CD14-positive monocyte (primary cell): ENCODE measurements around the gene CCDC66. TPM values are rescaled to one million over a fixed set of nuclear protein-coding genes. Genes with fewer than 3 reads are reported as not detected.

Experiments used
- DNase-seq, 3 donors: peaks; one replicate each; pipeline ENCODE4 v3.0.0-alpha.2; 2011 to 2022
- H2AFZ ChIP-seq: 2 replicates; pipeline ENCODE4 v1.6.0; 2012; ENCODE audit warnings: mild to moderate bottlenecking, low read depth, low read length, inconsistent platforms; ENCODE audit not compliant: insufficient read depth, poor library complexity, severe bottlenecking
- H3K27ac ChIP-seq, 2 donors: 1 replicate in 1 of 2; 2 replicates in 1 of 2; pipeline ENCODE4 v1.5.1; 2012 to 2013; ENCODE audit warnings: low read length in 2 of 2, control low read depth in 1 of 2, inconsistent platforms in 1 of 2, low read depth in 1 of 2, mild to moderate bottlenecking in 1 of 2
- H3K27me3 ChIP-seq, 2 donors: one replicate each; pipeline versions ENCODE4 v1.6.0 to v1.6.1; 2011 to 2013; ENCODE audit warnings: low read length in 2 of 2; ENCODE audit not compliant: control insufficient read depth in 2 of 2, insufficient read depth in 2 of 2
- H3K36me3 ChIP-seq, 2 donors: replicated peaks in 1 of 2; 1 replicate in 1 of 2; 2 replicates in 1 of 2; pipeline versions ENCODE4 v1.5.1 to v1.6.1; 2012 to 2013; ENCODE audit warnings: low read length in 2 of 2, control low read depth in 1 of 2, inconsistent platforms in 1 of 2, mild to moderate bottlenecking in 1 of 2; ENCODE audit not compliant: insufficient read depth in 2 of 2, control insufficient read depth in 1 of 2
- H3K4me1 ChIP-seq, 2 donors: 1 replicate in 1 of 2; 2 replicates in 1 of 2; pipeline versions ENCODE4 v1.5.1 to v1.6.1; 2012 to 2013; ENCODE audit warnings: low read length in 2 of 2, control low read depth in 1 of 2, inconsistent platforms in 1 of 2, mild to moderate bottlenecking in 1 of 2, moderate library complexity in 1 of 2; ENCODE audit not compliant: insufficient read depth in 2 of 2, control insufficient read depth in 1 of 2
- H3K4me2 ChIP-seq: replicated peaks from 2 replicates; pipeline ENCODE3; 2012; ENCODE audit warnings: low read length, moderate library complexity, mild to moderate bottlenecking; ENCODE audit not compliant: poor library complexity, severe bottlenecking; ENCODE audit errors: extremely low read depth
- H3K4me3 ChIP-seq, 3 experiments: fragments of 200-600 bp in 1 of 3; sonication (generic) in 1 of 3; replicated peaks in 1 of 3; 1 replicate in 2 of 3; 2 replicates in 1 of 3; pipeline ENCODE4 v1.5.1; 2011 to 2013; ENCODE audit warnings: low read length in 3 of 3, mild to moderate bottlenecking in 3 of 3, control low read depth in 2 of 3, low read depth in 2 of 3, inconsistent platforms in 1 of 3, moderate library complexity in 1 of 3
- H3K79me2 ChIP-seq: 2 replicates; pipeline ENCODE4 v1.6.0; 2012; ENCODE audit warnings: mild to moderate bottlenecking, control low read depth, inconsistent platforms, low read length, moderate library complexity; ENCODE audit not compliant: insufficient read depth
- H3K9ac ChIP-seq: 2 replicates; pipeline ENCODE4 v1.6.0; 2017; ENCODE audit warnings: low read length, mild to moderate bottlenecking; ENCODE audit not compliant: insufficient read depth, poor library complexity, severe bottlenecking
- H3K9me3 ChIP-seq, 2 donors: replicated peaks in 1 of 2; 1 replicate in 1 of 2; 2 replicates in 1 of 2; pipeline versions ENCODE4 v1.5.1 to v1.6.1; 2012 to 2013; ENCODE audit warnings: low read length in 2 of 2, control low read depth in 1 of 2; ENCODE audit not compliant: control insufficient read depth in 1 of 2, insufficient read depth in 1 of 2
- H4K20me1 ChIP-seq: 2 replicates; pipeline ENCODE4 v1.6.0; 2012; ENCODE audit warnings: mild to moderate bottlenecking, low read length, control low read depth, moderate library complexity; ENCODE audit not compliant: insufficient read depth
- H3K27ac Mint-ChIP-seq, 7 donors: one replicate each; pipeline ENCODE4 v1.8.0; 2020; ENCODE audit warnings: mild to moderate bottlenecking in 7 of 7, mixed read lengths in 7 of 7, moderate library complexity in 6 of 7, inconsistent platforms in 2 of 7
- H3K27me3 Mint-ChIP-seq, 3 donors: one replicate each; pipeline ENCODE4 v1.8.0; 2021 to 2022; ENCODE audit warnings: low read depth in 3 of 3, mild to moderate bottlenecking in 3 of 3, mixed read lengths in 3 of 3, moderate library complexity in 3 of 3, inconsistent platforms in 1 of 3
- H3K36me3 Mint-ChIP-seq, 2 donors: one replicate each; pipeline ENCODE4 v1.8.0; 2020; ENCODE audit warnings: mixed read lengths in 2 of 2, inconsistent platforms in 1 of 2, mild to moderate bottlenecking in 1 of 2
- H3K4me1 Mint-ChIP-seq: one replicate; pipeline ENCODE4 v1.8.0; 2020; ENCODE audit warnings: mild to moderate bottlenecking, mixed read lengths
- H3K4me3 Mint-ChIP-seq, 2 donors: one replicate each; pipeline ENCODE4 v1.8.0; 2020; ENCODE audit warnings: mild to moderate bottlenecking in 2 of 2, mixed read lengths in 2 of 2, moderate library complexity in 1 of 2
- H3K9me3 Mint-ChIP-seq, 7 donors: one replicate each; pipeline ENCODE4 v1.8.0; 2020 to 2022; ENCODE audit warnings: mixed read lengths in 7 of 7, mild to moderate bottlenecking in 6 of 7, moderate library complexity in 6 of 7, inconsistent platforms in 2 of 7
- CTCF ChIP-seq: fragments of 200-600 bp; IDR thresholded peaks from one replicate; pipeline ENCODE4 v1.8.0; 2022; ENCODE audit warnings: antibody characterized with exemption, mild to moderate bottlenecking
- WGBS: methylation state at CpG from one replicate; pipeline ENCODE4 v1.1.5; 2013; ENCODE audit warnings: missing lambda C conversion rate; ENCODE audit not compliant: insufficient coverage; 5-methylcytosine and 5-hydroxymethylcytosine counted together
- intact Hi-C, 2 donors: fragments of 100-400 bp; cut with micrococcal nuclease; formaldehyde crosslinking; loops; one replicate each; pipeline versions ENCODE4 v1.15.0 to v1.15.1; 2023
- polyA plus RNA-seq, 3 donors: library from polyadenylated mRNA; depleted of rRNA in 1 of 3; unstranded in 2 of 3; stranded (reverse) in 1 of 3; fragments of 300-500 nt in 2 of 3; fragments of >200 nt in 1 of 3; fragmentation: Illumina TruSeq in 2 of 3; gene quantifications; 1 replicate in 2 of 3; 2 replicates in 1 of 3; pipeline ENCODE4 v1.2.3, GENCODE V29; 2012 to 2021

The CCDC66 gene
- polyA plus RNA-seq, 3 donors: 4.4 to 6.8 (median 4.7) TPM

DNA sequence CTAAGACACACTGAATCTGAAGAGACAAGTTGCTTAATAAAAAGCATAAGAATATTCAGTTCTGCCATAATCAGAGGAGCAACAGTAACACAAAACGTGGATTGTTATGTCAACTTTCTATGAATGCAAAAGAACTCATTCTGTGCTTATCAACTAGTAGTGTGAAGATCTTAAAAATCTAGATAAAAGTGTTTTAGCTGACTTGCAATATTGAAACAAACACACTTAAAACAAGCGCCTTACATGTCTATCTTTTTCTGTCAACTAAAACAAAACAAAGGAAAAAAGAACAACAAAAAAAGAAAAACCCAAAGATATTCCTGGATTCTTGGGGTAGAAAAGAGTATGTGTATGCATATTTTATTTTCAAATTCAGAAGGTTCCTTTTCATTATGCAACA is 88.4 kb downstream of the CCDC66 start:
- no peak overlapping the region for H3K27ac Mint-ChIP-seq
- no peak for TF ChIP-seq CTCF
- DNase-seq: no peak
- H3K79me2 ChIP-seq: peaks cover 11% of the 10 kb centered on the region
- no CpG with 5 or more reads among the region's 2 CpGs for WGBS
- no peaks in the 10 kb centered on the region for H3K4me1 ChIP-seq
- H3K27me3 ChIP-seq: no peaks in the 10 kb centered on the region
- H3K9me3 ChIP-seq: no peaks in the 10 kb centered on the region
- no peak overlapping the region for H3K4me3 ChIP-seq
- H3K27me3 Mint-ChIP-seq: no peaks in the 10 kb centered on the region
- peaks cover 74 to 87% of the 10 kb centered on the region in 2 donors for H3K36me3 Mint-ChIP-seq
- H3K9ac ChIP-seq: no peak overlapping the region
- no peak overlapping the region for H3K4me2 ChIP-seq
- H3K9me3 Mint-ChIP-seq: no peaks in the 10 kb centered on the region
- no peaks in the 10 kb centered on the region for H3K4me1 Mint-ChIP-seq
- H3K36me3 ChIP-seq: peaks cover 84 to 100% of the 10 kb centered on the region in 2 donors
- H2AFZ ChIP-seq: no peak overlapping the region
- intact Hi-C loops: no loop called here
- no peak overlapping the region for H3K4me3 Mint-ChIP-seq
- peaks cover 49% of the 10 kb centered on the region for H4K20me1 ChIP-seq
- no peak overlapping the region for H3K27ac ChIP-seq

DNA sequence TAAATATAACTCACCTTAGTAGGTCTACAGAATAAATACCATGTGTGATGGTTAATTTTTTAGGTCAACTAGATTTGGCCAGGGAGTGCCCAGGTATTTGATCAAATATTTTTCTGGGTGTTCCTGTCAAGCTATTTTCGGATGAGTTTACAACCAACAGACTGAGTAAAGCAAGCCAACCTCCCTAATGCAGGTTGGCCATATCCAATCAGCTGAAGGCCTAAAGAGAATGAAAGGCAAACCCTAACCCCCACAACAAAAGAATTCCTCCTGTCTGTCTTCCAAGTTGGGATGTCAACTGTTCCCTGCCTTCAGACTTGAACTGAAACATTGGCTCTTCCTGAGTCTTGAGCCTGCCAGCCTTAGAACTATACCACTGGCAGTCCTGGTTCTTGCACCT is 97.5 kb downstream of the CCDC66 start:
- Mint-ChIP-seq H3K27ac (peak overlapping the region in 3 of 7 donors; percentile 5 to 67 (median 15)), H3K27me3 (peaks cover 0 to 3% (median 0%) of the 10 kb centered on the region in 3 donors), H3K4me3 (no peak overlapping the region), H3K4me1 (no peaks in the 10 kb centered on the region), H3K36me3 (peaks cover 77 to 99% of the 10 kb centered on the region in 2 donors), H3K9me3 (peaks cover 0 to 4% (median 0%) of the 10 kb centered on the region in 7 donors)
- Histone ChIP-seq H3K36me3 (peaks cover 92 to 100% of the 10 kb centered on the region in 2 donors), H3K4me2 (no peak overlapping the region), H4K20me1 (peaks cover 100% of the 10 kb centered on the region), H3K4me3 (no peak overlapping the region), H3K4me1 (no peaks in the 10 kb centered on the region), H3K9ac (no peak overlapping the region), H3K79me2 (peaks cover 78% of the 10 kb centered on the region), H2AFZ (no peak overlapping the region), H3K9me3 (no peaks in the 10 kb centered on the region), H3K27ac (no peak overlapping the region), H3K27me3 (no peaks in the 10 kb centered on the region)
- TF ChIP-seq CTCF: no peak
- no CpG with 5 or more reads among the region's 1 CpG for WGBS
- no peak for DNase-seq
- intact Hi-C loops: no loop called here
